Parathyroid adenoma (tissue), 2 donors: Measurements from ENCODE around the gene EP300.

Source experiments
- H2AFZ ChIP-seq: fragments of 300-600 bp; sonication (generic); one replicate; pipeline ENCODE4 v1.7.0; 2017; ENCODE audit warnings: antibody characterized with exemption, mild to moderate bottlenecking
- H3K27ac ChIP-seq: fragments of 300-600 bp; sonication (generic); one replicate; pipeline ENCODE4 v1.7.0; 2017
- H3K27me3 ChIP-seq: fragments of 300-600 bp; sonication (generic); one replicate; pipeline ENCODE4 v1.7.0; 2017; ENCODE audit warnings: low read length; ENCODE audit not compliant: control insufficient read depth, insufficient read depth
- H3K36me3 ChIP-seq: fragments of 300-600 bp; sonication (generic); one replicate; pipeline ENCODE4 v1.7.0; 2017; ENCODE audit warnings: low read length; ENCODE audit not compliant: control insufficient read depth, insufficient read depth
- H3K4me1 ChIP-seq: fragments of 300-600 bp; sonication (generic); one replicate; pipeline ENCODE4 v1.7.0; 2017; ENCODE audit warnings: control low read depth
- H3K4me2 ChIP-seq: fragments of 300-600 bp; sonication (generic); one replicate; pipeline ENCODE4 v1.7.0; 2017; ENCODE audit warnings: low read length
- H3K4me3 ChIP-seq: fragments of 300-600 bp; sonication (generic); one replicate; pipeline ENCODE4 v1.7.0; 2017; ENCODE audit warnings: low read depth, low read length
- H3K79me2 ChIP-seq: fragments of 300-600 bp; sonication (generic); one replicate; pipeline ENCODE4 v1.7.0; 2017; ENCODE audit warnings: control low read depth
- H3K9ac ChIP-seq: fragments of 300-600 bp; sonication (generic); one replicate; pipeline ENCODE4 v1.7.0; 2017; ENCODE audit warnings: mild to moderate bottlenecking
- H3K9me3 ChIP-seq: fragments of 300-600 bp; sonication (generic); one replicate; pipeline ENCODE4 v1.7.0; 2017; ENCODE audit warnings: low read length; ENCODE audit not compliant: control insufficient read depth
- CTCF ChIP-seq: fragments of 300-600 bp; sonication (generic); IDR thresholded peaks from one replicate; pipeline ENCODE4 v1.7.0; 2017; ENCODE audit warnings: antibody characterized with exemption, mild to moderate bottlenecking
- donor health status: primary hyperparathyroidism.

Gene EP300

GRCh38 chr22:41201141-41201540 lies 108.7 kb downstream of the EP300 start:
- Histone ChIP-seq H3K9me3 (no peaks in the 10 kb centered on the region), H3K36me3 (no peaks in the 10 kb centered on the region), H3K27ac (no peak overlapping the region), H3K4me3 (no peak overlapping the region), H3K79me2 (no peaks in the 10 kb centered on the region), H3K4me2 (no peak overlapping the region), H3K27me3 (no peaks in the 10 kb centered on the region), H3K4me1 (no peaks in the 10 kb centered on the region), H2AFZ (no peak overlapping the region), H3K9ac (no peak overlapping the region)
- TF ChIP-seq CTCF, result no peak

GRCh38 chr22:41203118-41203517 lies 110.7 kb downstream of the EP300 start:
- Histone ChIP-seq H3K4me2 (no peak overlapping the region), H3K27ac (no peak overlapping the region), H3K9ac (no peak overlapping the region), H3K79me2 (no peaks in the 10 kb centered on the region), H3K9me3 (no peaks in the 10 kb centered on the region), H3K36me3 (no peaks in the 10 kb centered on the region), H3K4me1 (no peaks in the 10 kb centered on the region), H3K27me3 (no peaks in the 10 kb centered on the region), H2AFZ (no peak overlapping the region), H3K4me3 (no peak overlapping the region)
- no peak for TF ChIP-seq CTCF

- no peak overlapping the region for H3K27ac ChIP-seq
Measured at GRCh38 chr22:41204066-41204465, 111.7 kb downstream of the EP300 start.

GRCh38 chr22:41204992-41205900 lies 112.9 kb downstream of the EP300 start, which contains the start of gene L3MBTL2:
L3MBTL2 (plus strand) TSS chr22:41205312; CDS start chr22:41205363, 51 bp downstream.
- Histone ChIP-seq H3K4me2 (peak within 1 kb of the TSS; percentile 46), H3K79me2 (no peaks in the 10 kb centered on the region), H2AFZ (peak within 1 kb of the TSS; percentile 98), H3K27me3 (no peaks in the 10 kb centered on the region), H3K27ac (peak within 1 kb of the TSS; percentile 39), H3K9ac (no peak within 1 kb of the TSS), H3K9me3 (no peaks in the 10 kb centered on the region), H3K36me3 (no peaks in the 10 kb centered on the region), H3K4me1 (no peaks in the 10 kb centered on the region), H3K4me3 (peak within 1 kb of the TSS; percentile 68)
- no peak for TF ChIP-seq CTCF

More at GRCh38 chr22:41204066-41204465, 111.7 kb downstream of the EP300 start:
- Histone ChIP-seq H2AFZ (no peak overlapping the region), H3K9ac (no peak overlapping the region), H3K27me3 (no peaks in the 10 kb centered on the region), H3K4me2 (no peak overlapping the region), H3K79me2 (no peaks in the 10 kb centered on the region), H3K4me1 (no peaks in the 10 kb centered on the region), H3K36me3 (no peaks in the 10 kb centered on the region), H3K9me3 (no peaks in the 10 kb centered on the region), H3K4me3 (no peak overlapping the region)
- TF ChIP-seq CTCF, result no peak

- Histone ChIP-seq H3K9me3 (no peaks in the 10 kb centered on the region), H3K4me1 (no peaks in the 10 kb centered on the region), H2AFZ (no peak overlapping the region), H3K4me2 (no peak overlapping the region), H3K27me3 (no peaks in the 10 kb centered on the region), H3K79me2 (no peaks in the 10 kb centered on the region), H3K27ac (no peak overlapping the region), H3K9ac (no peak overlapping the region), H3K36me3 (no peaks in the 10 kb centered on the region), H3K4me3 (no peak overlapping the region)
- TF ChIP-seq CTCF, result no peak
Measured at GRCh38 chr22:41206719-41207118, 114.3 kb downstream of the EP300 start.
